SK-N-SH treated with all-trans-retinoic acid at 6 μM for 48 hours (cell line): ENCODE data around the gene AAR2.

ENCODE experiments used
- ATAC-seq: fragments of 200-7000 bp; cut with Tn5 transposase; 3 replicates; pipeline ENCODE4 v1.9.1; 2020; ENCODE audit warnings: mild to moderate bottlenecking, moderate library complexity
- ARNTL ChIP-seq: fragments of 450-650 bp; formaldehyde crosslinking; IDR thresholded peaks from 2 replicates; pipeline ENCODE4 v1.5.0; 2020; ENCODE audit warnings: low read depth, mild to moderate bottlenecking, moderate library complexity, borderline replicate concordance
- BACH2 ChIP-seq: fragments of 250-450 bp; sonication (Bioruptor Pico); IDR thresholded peaks from 2 replicates; pipeline ENCODE4 v1.9.0; 2021; ENCODE audit warnings: mild to moderate bottlenecking, borderline replicate concordance
- CREB5 ChIP-seq: fragments of 250-450 bp; sonication (Bioruptor Pico); IDR thresholded peaks from 2 replicates; pipeline ENCODE4 v1.5.1; 2020; ENCODE audit warnings: low read depth, mild to moderate bottlenecking, moderate library complexity
- CSDC2 ChIP-seq: fragments of 250-450 bp; sonication (Bioruptor Pico); IDR thresholded peaks from 2 replicates; pipeline ENCODE4 v1.5.0; 2020; ENCODE audit warnings: mild to moderate bottlenecking, moderate library complexity
- CSRNP3 ChIP-seq: fragments of 250-450 bp; sonication (Bioruptor Pico); IDR thresholded peaks from 2 replicates; pipeline ENCODE4 v1.5.1; 2021; ENCODE audit warnings: mild to moderate bottlenecking, moderate library complexity
- ESRRG ChIP-seq: fragments of 250-450 bp; sonication (Bioruptor Pico); IDR thresholded peaks from 2 replicates; pipeline ENCODE4 v1.6.1; 2021; ENCODE audit warnings: mild to moderate bottlenecking
- GLIS3 ChIP-seq: fragments of 250-450 bp; sonication (Bioruptor Pico); IDR thresholded peaks from 2 replicates; pipeline ENCODE4 v1.5.0; 2020; ENCODE audit warnings: mild to moderate bottlenecking, moderate library complexity
- ISL1 ChIP-seq: fragments of 250-450 bp; sonication (Bioruptor Pico); IDR thresholded peaks from 2 replicates; pipeline ENCODE4 v2.1.2; 2022; ENCODE audit warnings: mild to moderate bottlenecking, moderate library complexity
- OSR1 ChIP-seq: fragments of 250-450 bp; sonication (Bioruptor Pico); IDR thresholded peaks from 2 replicates; pipeline ENCODE4 v1.8.0; 2022; ENCODE audit warnings: moderate library complexity, mild to moderate bottlenecking, inconsistent platforms
- POU6F1 ChIP-seq: fragments of 250-450 bp; sonication (Bioruptor Pico); IDR thresholded peaks from 2 replicates; pipeline ENCODE4 v1.8.0; 2021; ENCODE audit warnings: low read depth, mild to moderate bottlenecking, moderate library complexity, borderline replicate concordance
- PPARA ChIP-seq: fragments of 250-450 bp; sonication (Bioruptor Pico); IDR thresholded peaks from 2 replicates; pipeline ENCODE4 v1.5.0; 2020; ENCODE audit warnings: mild to moderate bottlenecking, borderline replicate concordance
- TCF4 ChIP-seq: fragments of 250-450 bp; sonication (Bioruptor Pico); IDR thresholded peaks from 2 replicates; pipeline ENCODE4 v1.8.0; 2021; ENCODE audit warnings: mild to moderate bottlenecking, moderate library complexity, borderline replicate concordance
- TOX ChIP-seq: fragments of 250-450 bp; sonication (Bioruptor Pico); IDR thresholded peaks from 2 replicates; pipeline ENCODE4 v1.8.0; 2021; ENCODE audit warnings: mild to moderate bottlenecking, moderate library complexity, borderline replicate concordance
- TSHZ2 ChIP-seq: fragments of 250-450 bp; sonication (Bioruptor Pico); IDR thresholded peaks from 2 replicates; pipeline ENCODE4 v1.5.0; 2020; ENCODE audit warnings: mild to moderate bottlenecking, moderate library complexity
- ZC3H10 ChIP-seq: fragments of 250-450 bp; sonication (Bioruptor Pico); IDR thresholded peaks from 2 replicates; pipeline ENCODE4 v1.5.1; 2021; ENCODE audit warnings: mild to moderate bottlenecking, moderate library complexity
- ZFP3 ChIP-seq: fragments of 250-450 bp; sonication (Bioruptor Pico); IDR thresholded peaks from 2 replicates; pipeline ENCODE4 v1.5.0; 2020; ENCODE audit warnings: mild to moderate bottlenecking, moderate library complexity
- ZFP30 ChIP-seq: fragments of 450-650 bp; formaldehyde crosslinking; IDR thresholded peaks from 2 replicates; pipeline ENCODE4 v1.5.0; 2022; ENCODE audit warnings: mild to moderate bottlenecking, moderate library complexity
- ZNF565 ChIP-seq: fragments of 450-650 bp; formaldehyde crosslinking; conservative IDR thresholded peaks from 2 replicates; pipeline ENCODE4 v1.5.0; 2020; ENCODE audit warnings: low read depth, mild to moderate bottlenecking, moderate library complexity
- ZNF8 ChIP-seq: fragments of 450-650 bp; formaldehyde crosslinking; IDR thresholded peaks from 2 replicates; pipeline ENCODE4 v1.5.0; 2020; ENCODE audit warnings: mild to moderate bottlenecking, moderate library complexity

AAR2 gene

GRCh38 chr20:36285746-36286447 lies 49.6 kb downstream of the AAR2 start:
- ATAC-seq = no peak
- no peak for TF ChIP-seq CREB5 (CRISPR knock-in tag)
- no peak for TF ChIP-seq ZC3H10
- no peak for TF ChIP-seq TOX (CRISPR knock-in tag)
- TF ChIP-seq ARNTL (CRISPR knock-in tag) = no peak
- no peak for TF ChIP-seq ZNF8 (CRISPR knock-in tag)
- no peak for TF ChIP-seq POU6F1 (CRISPR knock-in tag)
- no peak for TF ChIP-seq TCF4 (CRISPR knock-in tag)
- TF ChIP-seq GLIS3 (CRISPR knock-in tag) = no peak
- no peak for TF ChIP-seq ZFP30 (CRISPR knock-in tag)
- TF ChIP-seq OSR1 = no peak
- no peak for TF ChIP-seq ZNF565
- no peak for TF ChIP-seq BACH2 (CRISPR knock-in tag)
- TF ChIP-seq CSDC2 (CRISPR knock-in tag) = no peak
- no peak for TF ChIP-seq TSHZ2
- TF ChIP-seq ESRRG (CRISPR knock-in tag) = no peak
- TF ChIP-seq CSRNP3 (CRISPR knock-in tag) = no peak
- TF ChIP-seq ZFP3 (CRISPR knock-in tag) = no peak
- no peak for TF ChIP-seq PPARA (CRISPR knock-in tag)

GRCh38 chr20:36297656-36298055 lies 61.4 kb downstream of the AAR2 start:
- ATAC-seq = no peak
- no peak for TF ChIP-seq POU6F1 (CRISPR knock-in tag)
- no peak for TF ChIP-seq ZFP30 (CRISPR knock-in tag)
- no peak for TF ChIP-seq ZNF8 (CRISPR knock-in tag)
- no peak for TF ChIP-seq ZNF565
- TF ChIP-seq, all 23 proteins: peak for 0

GRCh38 chr20:36298061-36298460 lies 61.8 kb downstream of the AAR2 start:
- no peak for TF ChIP-seq ISL1 (CRISPR knock-in tag)
- ATAC-seq = no peak

GRCh38 chr20:36298795-36299339 lies 62.6 kb downstream of the AAR2 start:
- no peak for TF ChIP-seq PPARA (CRISPR knock-in tag)
- no peak for TF ChIP-seq ZNF565
- no peak for TF ChIP-seq ARNTL (CRISPR knock-in tag)
- TF ChIP-seq, all 23 proteins: peak for 0
- ATAC-seq = no peak
